NCI-H510A treated with DMSO at 0.1 percent for 48 hours (cell line): Measurements from ENCODE around the gene TRPT1.
"Not testable (repeated sequence)": the region's sequence is repeated elsewhere in the genome, so short reads cannot be mapped to it uniquely, and the experiment has no call there.

Experiments used
- DNase-seq: peaks from one replicate; lab custom pipeline; 2025; lab: John Stamatoyannopoulos, UW

The TRPT1 gene

DNA sequence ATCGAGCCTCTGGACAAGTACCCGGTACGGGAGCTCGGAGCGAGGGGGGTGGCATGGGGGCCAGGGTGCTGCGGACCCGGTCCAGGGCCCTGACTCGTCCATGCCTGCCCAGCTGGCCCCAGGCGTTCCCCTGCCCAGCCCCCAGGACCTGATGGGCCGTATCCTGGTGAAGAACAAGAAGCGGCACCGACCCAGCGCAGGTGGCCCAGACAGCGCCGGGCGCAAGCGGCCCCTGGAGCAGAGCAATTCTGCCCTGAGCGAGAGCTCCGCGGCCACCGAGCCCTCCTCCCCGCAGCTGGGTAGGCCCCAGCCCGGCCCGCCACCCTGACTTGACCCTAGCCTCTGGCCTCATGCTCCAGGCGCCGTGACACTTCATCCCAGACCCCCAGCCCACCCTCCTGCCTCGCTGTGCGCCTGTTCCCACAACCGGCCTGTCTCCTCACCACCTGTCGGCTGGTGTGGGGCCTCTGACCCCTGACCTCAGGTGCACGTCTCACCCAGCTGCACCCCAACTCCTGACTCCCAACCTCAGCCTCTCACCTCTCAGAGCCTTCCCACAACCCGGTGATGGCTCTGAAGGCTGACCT is 33.1 kb upstream of the TRPT1 start:
- no peak for DNase-seq

GRCh38 chr11:64258356-64258755 is 32.4 kb upstream of the TRPT1 start:
- no peak for DNase-seq

DNA sequence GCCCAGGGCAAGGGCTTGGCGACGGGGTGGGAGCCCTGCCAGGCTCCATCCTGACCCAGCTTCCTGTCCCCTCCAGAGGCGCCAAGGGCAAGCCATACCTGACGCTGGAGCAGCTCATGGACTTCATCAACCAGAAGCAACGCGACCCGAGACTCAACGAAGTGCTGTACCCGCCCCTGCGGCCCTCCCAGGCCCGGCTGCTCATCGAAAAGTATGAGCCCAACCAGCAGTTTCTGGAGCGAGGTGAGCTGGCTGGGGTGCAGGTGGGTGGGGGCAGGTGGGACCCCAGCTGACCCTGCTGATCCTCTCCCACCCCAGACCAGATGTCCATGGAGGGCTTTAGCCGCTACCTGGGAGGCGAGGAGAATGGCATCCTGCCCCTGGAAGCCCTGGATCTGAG is 30.3 kb upstream of the TRPT1 start:
- DNase-seq, result no peak

- DNase-seq, result no peak
Measured at GRCh38 chr11:64255135-64256128, 29.4 kb upstream of the TRPT1 start.

GRCh38 chr11:64254326-64254725 is 28.3 kb upstream of the TRPT1 start:
- no peak for DNase-seq

- DNase-seq, result no peak
Measured at GRCh38 chr11:64253481-64253880, 27.5 kb upstream of the TRPT1 start.

DNA sequence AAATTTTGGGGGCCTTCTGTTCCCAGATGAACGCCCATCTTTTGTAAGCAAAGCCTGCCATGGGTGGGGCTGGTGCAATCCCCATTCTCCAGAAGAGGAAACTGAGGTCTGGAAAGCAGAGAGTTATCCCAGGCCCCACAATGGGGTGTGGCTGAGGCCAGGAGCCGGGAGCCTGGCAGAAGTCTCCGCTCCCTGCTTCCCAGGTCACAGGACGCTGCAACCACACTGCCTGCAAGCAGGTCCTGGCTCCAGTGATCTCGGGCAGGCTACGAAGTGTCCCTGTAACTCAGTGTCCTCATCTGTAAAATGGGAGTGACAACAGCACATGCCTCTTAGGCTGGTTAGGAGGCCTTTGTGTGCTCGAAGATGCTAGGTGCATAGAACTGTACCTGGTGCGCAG is 27.1 kb upstream of the TRPT1 start:
- DNase-seq, result no peak

DNA sequence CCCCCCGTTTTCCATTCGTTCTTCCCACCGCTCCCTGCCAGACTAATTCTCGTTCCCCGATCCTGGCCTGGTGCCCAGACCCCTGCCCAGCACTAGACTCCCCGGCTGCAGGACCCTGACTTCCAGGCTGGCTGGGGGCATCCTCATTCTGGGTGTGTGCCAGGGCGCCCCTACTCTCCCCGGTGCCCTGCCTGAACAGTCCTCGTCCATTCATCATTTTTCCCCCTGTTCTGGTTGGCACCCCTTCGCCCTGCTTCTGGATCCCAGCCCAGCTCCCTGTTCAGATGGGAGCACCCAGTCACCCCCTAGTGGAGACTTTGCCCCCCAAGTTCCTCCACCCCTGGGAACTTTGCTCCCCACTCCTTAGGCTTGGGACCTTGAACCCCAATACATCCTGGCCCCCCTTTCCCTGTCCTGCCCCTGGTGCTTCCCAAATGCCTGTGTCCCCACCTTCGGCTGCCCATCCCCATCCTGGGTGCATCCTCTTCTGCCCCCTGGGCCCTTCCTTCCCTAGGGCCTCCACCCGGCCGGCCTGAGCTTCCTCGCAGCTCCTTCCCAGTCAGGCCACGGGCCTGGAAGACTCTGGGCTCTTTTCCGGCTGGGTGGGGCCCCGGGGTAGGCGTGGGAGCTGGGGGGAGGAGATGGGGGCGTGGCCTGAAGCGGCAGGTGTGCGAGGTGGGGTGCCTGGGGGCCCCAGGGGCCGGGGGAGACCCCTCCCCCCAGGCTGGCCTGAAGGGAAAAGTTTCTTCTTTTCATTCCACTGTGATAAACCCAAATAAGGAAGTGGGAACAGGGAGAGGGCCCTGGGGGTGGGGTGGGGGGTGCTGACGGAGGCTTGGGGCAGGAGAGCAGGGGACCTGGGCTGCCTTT is 26.3 kb upstream of the TRPT1 start:
- no peak for DNase-seq

GRCh38 chr11:64251753-64252002 is 25.7 kb upstream of the TRPT1 start:
- no peak for DNase-seq

DNA sequence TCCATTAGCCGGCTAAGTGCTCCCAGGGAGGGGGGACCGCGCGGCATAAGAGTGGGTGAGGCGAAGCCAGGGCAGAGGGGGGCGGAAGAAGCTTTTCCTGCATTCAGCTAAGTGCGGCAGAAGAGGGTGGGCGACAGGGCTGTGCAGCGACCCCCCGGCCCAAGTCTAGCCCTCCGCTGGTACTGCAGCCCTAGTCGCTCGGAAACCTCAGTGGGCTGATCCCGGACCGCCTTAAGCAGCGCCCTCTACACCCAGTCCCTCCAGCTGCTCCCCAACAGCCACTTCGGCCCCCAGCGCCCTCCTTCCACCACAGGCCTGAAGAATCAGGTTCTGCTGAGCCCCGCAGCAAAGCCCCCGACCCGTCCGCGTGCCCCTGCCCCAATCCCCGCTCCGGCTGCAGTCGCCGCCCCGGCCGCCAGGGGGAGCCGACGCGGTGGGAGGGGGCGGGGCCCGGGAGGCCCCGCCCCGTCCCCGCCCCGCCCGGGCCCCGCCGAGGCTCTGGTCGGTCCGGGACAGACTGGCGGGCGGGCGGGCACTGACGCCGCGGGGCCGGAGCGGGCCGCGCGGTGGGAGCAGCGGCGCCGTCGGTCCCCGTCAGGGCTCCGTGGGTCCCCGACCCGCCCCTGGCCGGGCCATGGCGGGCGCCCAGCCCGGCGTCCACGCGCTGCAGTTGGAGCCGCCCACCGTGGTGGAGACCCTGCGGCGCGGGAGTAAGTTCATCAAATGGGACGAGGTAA is 25.2 kb upstream of the TRPT1 start, which contains the start of gene PLCB3:
Gene PLCB3, plus strand, starts transcription at position 515 of the 737 bp plus-strand sequence. Its CDS starts 120 bp downstream, at position 635.
- no peak for DNase-seq

GRCh38 chr11:64250415-64251015 is 24.5 kb upstream of the TRPT1 start:
- DNase-seq, result no peak

GRCh38 chr11:64249563-64250414 is 23.8 kb upstream of the TRPT1 start:
- no peak for DNase-seq

GRCh38 chr11:64249038-64249437 is 23.1 kb upstream of the TRPT1 start:
- no peak for DNase-seq

DNA sequence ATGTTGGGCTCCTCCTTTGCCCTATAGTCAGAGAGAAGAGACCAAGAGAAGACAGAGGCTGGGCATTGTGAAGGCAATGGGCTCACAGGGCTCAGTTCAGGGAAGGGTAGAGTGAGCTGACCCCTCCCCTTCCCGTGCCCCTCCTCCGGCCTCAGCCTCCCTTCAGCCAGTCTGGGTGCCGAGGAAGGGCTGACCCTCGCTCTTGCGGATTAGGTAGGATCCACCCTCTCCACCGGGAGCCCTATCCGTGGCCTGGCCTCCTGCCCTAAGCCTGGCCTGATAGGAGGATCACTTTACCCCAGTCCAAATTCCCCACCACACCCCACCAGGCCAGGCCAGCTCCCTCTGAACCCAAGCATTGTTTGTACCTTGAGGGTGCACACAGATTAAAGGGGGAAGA is 22.6 kb upstream of the TRPT1 start:
- DNase-seq, result no peak

GRCh38 chr11:64247729-64248531 is 21.9 kb upstream of the TRPT1 start:
- DNase-seq, result peak; percentile 72

- DNase-seq, result peak; percentile 86
Measured at GRCh38 chr11:64246871-64247728, 21.1 kb upstream of the TRPT1 start, which contains the start of gene PPP1R14B. TSS of gene PPP1R14B (minus strand) at chr11:64246943. CDS start at chr11:64246673, 270 bp downstream.

DNA sequence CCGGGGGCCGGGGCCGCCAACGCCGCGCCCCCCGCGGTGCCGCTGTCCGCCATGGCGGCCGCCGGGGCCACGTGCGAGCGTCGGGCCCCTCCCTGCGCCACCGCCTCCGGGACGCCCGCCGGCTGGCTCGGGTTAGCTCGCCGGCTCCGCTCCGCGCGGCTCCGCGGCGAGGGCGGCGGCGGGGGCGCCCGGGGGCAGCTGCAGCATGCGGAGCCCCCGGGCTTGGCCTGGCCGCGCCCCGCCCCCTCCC is 20.6 kb upstream of the TRPT1 start:
- not testable (repeated sequence) for DNase-seq

DNA sequence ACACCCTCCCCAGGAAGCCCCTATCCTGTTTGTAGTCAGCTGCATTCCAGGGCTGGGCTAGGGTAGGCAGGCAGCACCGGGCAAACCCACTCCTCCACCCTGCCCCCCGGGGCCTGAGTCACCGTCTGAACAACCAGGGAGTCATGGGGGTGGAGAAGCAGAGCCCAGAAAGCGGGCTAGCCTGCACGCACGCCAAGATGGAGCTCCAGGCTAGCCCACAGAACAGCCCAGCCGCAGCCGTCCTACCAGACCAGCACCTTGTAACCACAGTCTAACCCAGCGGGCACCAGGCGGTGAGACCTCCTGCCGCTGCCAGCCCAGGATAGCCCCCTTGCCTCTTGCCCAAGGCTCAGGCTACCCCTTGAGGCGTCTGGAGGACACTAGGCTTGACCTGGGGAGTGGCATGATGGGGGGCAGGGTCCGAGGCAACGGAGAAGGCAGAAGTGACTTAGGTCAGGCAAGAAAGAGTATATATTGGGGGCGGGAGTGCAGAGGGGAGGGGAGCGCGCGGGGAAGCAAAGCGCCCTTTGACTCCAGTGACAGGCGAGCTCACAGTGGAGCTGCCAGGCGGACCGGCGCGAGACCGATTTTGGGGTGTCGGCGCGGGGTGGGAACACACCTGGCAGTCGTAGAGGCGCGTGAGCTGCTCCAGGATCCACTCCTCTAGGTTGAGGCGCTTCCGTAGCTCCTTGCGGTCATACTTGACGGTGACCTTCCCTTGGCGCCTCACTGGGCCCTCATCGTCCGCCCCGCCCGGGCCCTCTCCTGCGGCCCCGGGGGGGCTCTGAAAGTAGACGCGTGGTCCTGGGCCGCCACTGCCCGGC is 20.0 kb upstream of the TRPT1 start:
- DNase-seq, result no peak
